ENCODE results near the gene SLFNL1.

The SLFNL1 gene

DNA sequence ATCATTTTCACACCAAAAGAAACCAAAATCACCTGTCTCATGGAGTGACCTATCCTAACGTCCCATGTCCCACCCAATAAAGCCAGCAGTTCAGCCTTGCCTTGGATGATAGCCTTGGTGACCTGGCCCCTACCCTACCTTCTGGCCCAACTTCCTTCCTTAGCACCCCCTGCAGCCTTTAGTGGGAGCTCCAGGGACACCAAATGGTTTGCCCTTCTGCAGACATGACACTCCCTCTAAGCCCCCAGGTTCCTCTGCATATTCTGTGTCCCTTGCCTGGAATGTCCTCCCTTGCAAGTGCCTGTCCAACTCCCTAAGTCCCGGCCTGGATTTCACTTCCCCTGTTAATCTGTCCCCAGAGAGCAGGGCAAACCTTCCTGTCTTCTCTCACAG, 2.2 kb downstream of the SLFNL1 start:
- DNase-seq = no peak

GRCh38 chr1:41018018-41018410, 3.5 kb downstream of the SLFNL1 start:
- no peak for DNase-seq

DNA sequence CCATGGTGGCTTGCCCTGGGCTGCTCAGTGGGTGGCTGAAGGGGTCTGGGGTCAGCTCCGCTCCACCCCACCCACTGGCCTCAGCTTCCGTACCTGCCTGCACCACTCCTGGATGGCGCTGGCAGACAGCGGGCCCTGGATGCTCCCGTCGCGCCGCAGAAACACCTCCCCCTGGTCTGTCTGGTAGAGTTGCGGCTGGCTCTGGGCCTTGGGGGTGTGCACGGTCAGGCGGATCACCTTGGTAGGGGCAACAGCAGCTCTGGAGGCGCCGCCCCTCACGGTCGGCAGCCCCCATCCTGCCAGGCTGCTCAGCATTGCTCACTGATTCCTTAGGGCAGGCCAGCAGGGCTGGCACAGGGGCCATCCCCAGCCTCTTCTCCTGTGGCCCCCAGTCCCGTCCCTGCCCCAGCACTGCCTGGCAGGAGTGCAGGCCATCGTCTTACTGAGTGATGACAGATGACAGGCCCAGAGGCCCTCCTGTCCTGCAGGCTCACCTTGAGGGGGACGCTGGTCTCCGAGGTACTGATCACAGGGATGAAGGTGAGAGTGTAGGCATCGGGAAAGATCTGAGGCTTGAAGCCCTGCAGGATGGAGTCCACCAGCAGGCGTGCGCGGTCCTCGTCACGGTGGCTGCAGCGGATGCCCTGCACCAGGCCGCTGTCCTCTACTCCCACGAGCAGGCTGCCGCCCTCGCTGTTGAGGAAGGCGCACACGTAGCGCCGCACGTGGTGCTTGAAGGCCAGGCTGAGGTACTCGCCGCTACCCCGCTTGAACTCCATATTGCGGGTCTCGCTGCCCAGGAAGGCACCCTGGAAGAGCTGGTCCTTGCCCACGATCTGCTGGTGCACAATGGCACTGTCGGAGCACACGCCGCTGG, 4.1 kb downstream of the SLFNL1 start:
- DNase-seq = no peak

GRCh38 chr1:41015897-41016470, 5.5 kb downstream of the SLFNL1 start:
- DNase-seq = no peak

DNA sequence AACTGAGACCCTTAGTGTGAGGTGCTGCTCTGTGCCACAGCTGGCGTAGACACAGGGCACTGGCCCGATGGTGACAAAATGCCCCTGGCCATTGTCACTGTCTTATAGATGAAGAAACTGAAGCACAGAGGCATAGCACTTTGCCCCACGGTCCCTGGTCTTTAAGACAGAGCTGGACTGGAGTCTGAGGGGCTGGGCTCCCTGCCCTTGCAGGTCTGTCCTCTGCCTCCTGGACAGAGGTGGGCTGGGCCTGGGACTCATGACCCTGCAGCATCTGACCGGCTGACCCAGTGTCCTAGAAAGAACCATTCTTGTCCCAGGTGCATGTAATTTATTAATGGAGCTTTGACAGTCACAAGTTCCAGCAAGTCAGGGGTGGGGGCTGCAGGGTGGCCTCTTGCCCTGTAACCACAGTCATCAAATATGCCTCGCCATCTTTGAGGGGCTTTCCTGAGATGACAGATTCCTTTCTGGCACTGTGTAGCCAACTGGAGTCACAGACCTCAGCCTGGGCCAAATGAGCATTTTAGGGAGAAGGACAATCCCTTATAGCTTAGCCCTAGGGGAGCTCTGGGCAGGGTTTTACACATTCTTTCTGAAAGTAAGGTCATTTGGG, 6.1 kb downstream of the SLFNL1 start:
- no peak for DNase-seq

DNA sequence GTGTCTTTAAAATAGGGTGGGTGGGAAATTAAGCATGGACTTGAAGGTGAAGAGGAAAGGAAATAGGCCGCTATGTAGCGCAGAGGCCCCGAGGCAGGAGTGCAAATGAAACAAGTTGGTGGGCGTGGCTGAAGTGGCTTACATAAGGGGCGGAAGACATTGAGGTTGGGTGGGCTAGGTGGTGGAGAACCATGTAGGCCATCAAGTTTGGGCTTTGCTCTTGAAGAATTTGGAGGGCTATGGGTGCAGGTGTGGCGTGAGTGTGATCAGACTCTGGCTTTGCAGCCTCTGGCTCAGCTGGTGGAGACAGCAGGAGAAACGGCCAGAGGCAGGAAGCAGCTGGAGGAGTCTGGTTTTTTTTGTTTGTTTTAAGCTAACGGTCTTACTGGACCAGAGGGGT, 6.7 kb downstream of the SLFNL1 start:
- no peak for DNase-seq

DNA sequence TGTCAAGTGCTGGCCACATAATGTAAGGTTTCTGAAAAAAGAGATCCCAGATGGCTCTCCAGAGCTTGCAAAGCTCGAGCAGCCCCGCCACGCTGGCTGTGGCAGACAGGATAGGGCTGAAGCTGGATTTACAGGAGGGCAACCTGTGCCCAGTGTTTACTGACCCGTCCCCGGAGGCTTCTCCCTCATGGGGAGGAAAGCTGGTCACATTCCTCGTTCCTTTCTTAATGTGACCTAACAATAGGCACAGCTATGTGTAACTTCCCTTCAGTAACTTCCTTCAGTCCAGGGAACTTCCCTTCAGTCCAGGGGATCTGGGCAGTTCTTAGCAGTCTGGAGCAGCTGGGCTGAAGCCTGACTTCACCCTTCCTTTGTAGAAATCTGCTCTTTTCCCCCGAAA, 7.7 kb downstream of the SLFNL1 start:
- no peak for DNase-seq

GRCh38 chr1:41013024-41013423, 8.5 kb downstream of the SLFNL1 start:
- DNase-seq = no peak

GRCh38 chr1:41010345-41010744, 11.2 kb downstream of the SLFNL1 start:
- no peak for DNase-seq

DNA sequence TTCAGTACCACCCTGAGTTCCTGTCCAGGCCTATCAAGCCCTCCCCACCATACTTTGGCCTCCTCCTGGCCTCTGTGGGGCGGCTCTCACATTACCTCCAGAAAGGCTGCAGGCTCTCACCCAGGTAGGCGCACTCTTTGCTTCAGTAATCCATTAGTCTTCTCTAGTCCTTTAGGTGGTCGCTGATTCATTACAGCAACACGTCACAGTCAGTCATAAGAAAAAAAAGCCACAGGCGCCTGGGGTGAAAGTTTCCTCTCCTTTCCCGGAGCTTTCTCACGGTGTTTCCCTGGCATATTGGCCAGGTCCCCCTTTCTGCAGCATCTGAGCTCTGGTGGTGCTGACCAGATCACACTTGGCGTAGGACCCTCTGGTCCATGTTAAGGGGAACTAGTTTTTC, 12.1 kb downstream of the SLFNL1 start:
- DNase-seq = no peak

- DNase-seq = no peak
Observed at GRCh38 chr1:41006942-41007865, 14.3 kb downstream of the SLFNL1 start.

DNA sequence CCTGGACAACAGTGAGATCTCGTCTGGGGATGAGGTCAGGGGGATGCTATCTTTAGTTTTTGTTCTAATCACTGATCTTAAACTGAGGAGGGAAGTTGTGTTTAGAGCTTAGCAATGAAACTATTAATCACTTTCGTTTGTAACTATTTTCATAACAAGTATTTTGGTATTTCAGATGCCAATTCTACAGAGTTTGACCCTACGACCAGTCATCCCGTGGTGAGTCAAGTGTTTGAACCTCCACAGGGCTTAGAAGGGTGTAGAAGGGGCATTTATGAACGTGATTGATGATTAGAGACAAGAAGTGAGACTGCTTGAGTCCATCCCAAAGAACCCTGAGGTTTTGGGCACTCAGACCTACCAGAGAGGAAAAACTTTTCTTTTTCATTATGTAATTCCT, 15.6 kb downstream of the SLFNL1 start:
- DNase-seq = no peak

GRCh38 chr1:41003640-41004220, 17.8 kb downstream of the SLFNL1 start:
- no peak for DNase-seq

DNA sequence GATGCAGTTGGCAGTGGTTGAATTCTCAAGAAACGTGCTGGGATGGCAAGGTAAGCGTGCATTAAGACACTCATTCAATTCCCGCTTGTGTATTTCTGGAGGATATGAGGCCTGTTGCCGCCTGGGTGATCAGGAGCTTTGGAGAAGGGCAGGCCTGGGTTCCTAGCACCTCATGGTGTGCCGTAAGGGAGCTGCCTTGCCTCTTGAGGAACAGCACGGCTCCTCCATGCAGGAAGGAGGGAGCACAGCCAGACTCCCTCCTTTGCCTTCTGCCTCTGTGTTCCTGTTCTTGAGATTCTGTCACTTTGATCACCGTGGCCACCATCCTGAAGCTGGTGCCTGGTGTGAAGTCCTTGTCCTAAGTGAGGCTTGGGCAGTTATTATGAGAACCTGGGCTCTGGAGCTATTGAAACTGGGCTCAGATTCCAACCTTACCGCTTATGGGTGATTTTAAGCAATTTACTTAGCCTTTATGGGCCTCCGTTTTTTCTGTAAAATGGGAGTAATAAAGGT, 18.3 kb downstream of the SLFNL1 start:
- DNase-seq = no peak

- no peak for DNase-seq
Observed at GRCh38 chr1:40998668-40999067, 22.9 kb downstream of the SLFNL1 start.

GRCh38 chr1:40997096-40997495, 24.4 kb downstream of the SLFNL1 start:
- no peak for DNase-seq

DNA sequence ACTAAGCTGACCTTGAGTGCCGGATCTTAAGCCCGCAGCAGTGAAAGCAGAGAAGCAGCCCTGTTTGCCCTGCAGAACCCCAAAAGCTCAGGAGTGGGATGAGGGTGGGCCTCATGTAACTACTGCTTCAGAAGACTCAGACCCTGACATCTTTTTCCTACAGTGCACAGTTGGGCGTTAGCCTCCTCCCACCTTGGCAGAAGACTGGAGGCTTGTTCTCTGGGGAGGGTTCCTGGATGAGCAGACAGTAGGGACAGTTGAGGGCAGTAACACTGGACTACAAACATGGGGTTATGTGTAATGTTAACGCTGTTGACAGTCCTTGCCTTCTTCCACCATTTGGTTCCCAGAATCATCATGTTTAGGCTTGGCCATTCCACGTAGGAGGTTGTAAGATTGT, 32.5 kb downstream of the SLFNL1 start:
- DNase-seq = no peak

DNA sequence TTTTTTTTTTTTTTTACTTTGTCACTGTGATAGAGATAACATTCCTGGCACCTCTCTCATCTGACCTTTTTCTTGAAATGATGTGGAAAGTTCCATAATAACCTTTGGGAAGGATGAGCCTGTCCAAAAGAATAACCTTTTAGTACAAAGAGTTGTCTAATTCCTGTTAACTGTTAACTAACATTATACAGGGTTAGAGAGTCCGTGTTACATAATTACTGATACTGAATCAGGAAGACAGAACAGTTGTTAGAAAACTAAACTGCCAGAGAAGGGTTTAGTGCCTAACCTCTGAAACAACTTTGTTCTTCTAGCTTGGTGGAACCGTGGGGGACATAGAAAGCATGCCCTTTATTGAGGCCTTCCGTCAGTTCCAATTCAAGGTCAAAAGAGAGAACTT, 33.2 kb downstream of the SLFNL1 start:
- no peak for DNase-seq

GRCh38 chr1:40987439-40988276, 33.9 kb downstream of the SLFNL1 start:
- DNase-seq = no peak

DNA sequence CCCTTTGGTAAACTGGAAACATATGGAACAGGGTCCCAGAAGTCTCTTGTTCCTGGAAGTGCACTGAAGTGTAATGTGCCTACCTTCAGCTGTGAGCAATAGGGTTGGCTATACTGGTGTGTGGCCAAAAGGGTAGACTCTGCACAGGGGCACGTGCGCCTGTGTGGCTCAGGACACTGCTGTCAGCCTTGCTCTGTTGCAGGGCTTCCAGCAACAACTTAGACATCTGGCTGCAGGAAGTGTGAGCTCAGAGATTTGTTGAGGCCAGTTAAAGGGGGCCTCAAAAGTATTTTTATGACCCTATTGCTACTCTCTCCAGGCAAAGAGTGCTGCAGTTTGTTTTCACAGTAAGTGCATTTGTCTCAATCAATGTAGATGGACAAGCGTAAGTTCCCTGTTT, 34.6 kb downstream of the SLFNL1 start:
- DNase-seq = no peak

DNA sequence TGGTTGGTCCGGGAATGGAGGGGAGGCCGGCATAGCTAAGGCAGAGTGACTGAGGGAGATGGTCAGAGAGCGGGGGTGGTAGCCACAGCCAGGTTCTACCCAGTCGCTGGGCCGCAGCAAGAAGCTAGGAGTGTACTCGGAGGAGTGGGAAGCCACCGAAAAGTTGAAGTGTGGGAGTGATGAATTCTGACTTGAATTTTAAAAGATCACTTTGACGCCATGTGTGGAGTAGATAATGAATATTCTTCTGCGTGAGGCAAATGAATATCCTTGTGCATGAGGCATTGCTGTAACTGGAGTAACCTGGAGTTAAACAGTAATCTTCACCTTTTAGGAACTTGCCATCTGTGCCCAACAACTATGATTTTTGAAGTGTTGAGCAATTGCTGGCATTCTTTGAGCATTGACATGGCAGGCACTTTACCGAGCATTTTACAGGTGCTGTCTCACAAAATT, 35.2 kb downstream of the SLFNL1 start:
- DNase-seq = no peak

DNA sequence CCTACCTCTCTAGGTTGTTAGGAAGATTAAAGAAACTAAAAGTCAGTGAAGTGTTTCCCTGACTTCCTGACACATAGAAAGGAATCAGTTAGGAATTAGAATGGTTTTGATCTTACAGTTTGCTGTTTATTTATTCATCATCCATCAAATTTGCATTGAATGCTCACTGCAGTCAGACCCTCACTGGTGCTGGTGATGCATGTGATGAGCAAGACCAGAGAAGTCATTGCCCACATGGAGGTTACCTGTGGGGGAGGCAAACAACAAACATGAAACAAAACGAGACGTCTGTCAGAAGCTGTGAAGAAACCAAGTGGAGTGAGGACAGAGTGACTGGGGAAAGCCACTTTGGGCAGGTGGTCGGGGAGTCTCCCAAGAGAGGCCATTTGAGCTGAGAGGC, 35.6 kb downstream of the SLFNL1 start:
- no peak for DNase-seq
